Measurements from ENCODE around the gene HYAL3. TPM values are rescaled to one million over a fixed set of nuclear protein-coding genes. Genes with fewer than 3 reads are reported as not detected.
A peak's percentile ranks its signal among the peaks of the same experiment; 100 is the strongest.

HYAL3 gene
- total and polyA plus RNA-seq, 2 of the 13 experiments (the other 11 are each of a cell fraction or from before 2014, with no cell fraction given), result 5.5 to 10.4 TPM

- Histone ChIP-seq H3K9me3 (ENCODE audit: low read length) (no peaks in the 10 kb centered on the region), H3K9ac (ENCODE audit: insufficient read depth, low read depth, low read length) (peak overlapping the region; percentile 94), H3K4me3 (replicated peaks in 1 of 3; ENCODE audit: insufficient read depth in 1 of 3, low read depth in 2 of 3, low read length in 3 of 3) (peak overlapping the region; percentile 71 to 88 (median 83)), H3K79me2 (ENCODE audit: insufficient read depth, low read length) (peaks cover 33% of the 10 kb centered on the region), H3K27me3 (ENCODE audit: control insufficient read depth in 1 of 2, insufficient read depth in 2 of 2, low read length in 2 of 2) (no peaks in the 10 kb centered on the region; a peak in 1 of 5 replicates), H2AFZ (ENCODE audit: low read length) (no peak overlapping the region), H3K27ac (ENCODE audit: extremely low read length, insufficient read depth, low read length) (peak overlapping the region; percentile 88), H3K4me2 (ENCODE audit: low read depth, low read length) (peak overlapping the region; percentile 98), H3K4me1 (ENCODE audit: insufficient read depth, low read length) (peaks cover 70% of the 10 kb centered on the region), H4K20me1 (ENCODE audit: insufficient read depth, low read length) (no peaks in the 10 kb centered on the region; the same call in 1 of the 2 replicates), H3K36me3 (replicated peaks in 1 of 2; ENCODE audit: control insufficient read depth in 1 of 2, insufficient read depth in 2 of 2, low read length in 2 of 2) (peaks cover 9 to 21% of the 10 kb centered on the region in 2 experiments)
- intact Hi-C loops (cut with micrococcal nuclease; ENCODE audit: unreplicated experiment), result loop anchor here (5.0 kb wide), 2 partner anchors 44 to 79 kb away; partner anchors contain the start of gene GNAT1
- in situ Hi-C loops (cut with HindIII; ENCODE audit: extremely low pct_ligation_motif_present, low pct_unique_long_range_greater_than_20kb), result loop anchor here (5.0 to 10.0 kb wide), 2 partner anchors 44 to 77 kb away; partner anchors contain the start of gene GNAT1
- peak; percentile 96 for FAIRE-seq
- peak; percentile 91 for DNase-seq (ENCODE audit: low spot score)
- no TSS peak for BruUV-seq (replicated peaks)
- ChIA-PET POLR2A (interaction anchor here (0.5 to 5.5 kb wide), 20 partner anchors 7 to 370 kb away, joined by 3 to 155 read pairs (median 8); partner anchors contain the start of genes GNAI2, HYAL2, HYAL3 and IFRD2), CTCF (ENCODE audit: low intra/inter-chr PET ratio, low total read pairs) (interaction anchor here (1.2 to 6.4 kb wide), 4 partner anchors 12 to 77 kb away, joined by 3 to 81 read pairs (median 34); no protein-coding TSS in a partner anchor)
- WGBS (ENCODE audit: low lambda C conversion rate), result 6% methylated on average over 9 of the region's 10 CpGs
- ATAC-seq, result peak; percentile 27
- TF ChIP-seq ARID4A (CRISPR knock-in tag; IDR thresholded peaks at IDR 0.05; ENCODE audit: borderline replicate concordance) (peak; percentile 14; the same call in 1 of the 2 replicates), NR2C2 (CRISPR knock-in tag; IDR thresholded peaks at IDR 0.05; ENCODE audit: borderline replicate concordance) (peak; percentile 82), HDAC1 (CRISPR knock-in tag; IDR thresholded peaks at IDR 0.05) (0 out of 2 replicates have a peak, but pooled peaks have one; percentile 3), ZNF281 (CRISPR knock-in tag; IDR thresholded peaks at IDR 0.05; ENCODE audit: borderline replicate concordance) (peak; percentile 79; the same call in 1 of the 2 replicates), RXRB (CRISPR knock-in tag; IDR thresholded peaks at IDR 0.05; ENCODE audit: borderline replicate concordance) (peak; percentile 82), KAT8 (CRISPR knock-in tag; IDR thresholded peaks at IDR 0.05) (peak; percentile 33; the same call in 1 of the 2 replicates), ZNF816 (CRISPR knock-in tag; IDR thresholded peaks at IDR 0.05; ENCODE audit: borderline replicate concordance) (no peak), ZNF580 (CRISPR knock-in tag; IDR thresholded peaks at IDR 0.05; ENCODE audit: borderline replicate concordance, low read depth) (no peak), EP300 (IDR thresholded peaks at IDR 0.05; ENCODE audit: low read depth in 2 of 2, low read length in 2 of 2) (peak in 1 of 2 experiments; percentile 86; a peak in 2 of 4 replicates), EP300 (CRISPR knock-in tag; IDR thresholded peaks at IDR 0.05; ENCODE audit: borderline replicate concordance) (peak; percentile 76; the same call in 1 of the 2 replicates)
Observed at GRCh38 chr3:50271314-50271936, 27.8 kb downstream of the HYAL3 start.
